D721Med (cell line): ENCODE results near the gene TSPO.
"Not testable (repeated sequence)": the region's sequence is repeated elsewhere in the genome, so short reads cannot be mapped to it uniquely, and the experiment has no call there.

ENCODE experiments used
- DNase-seq: peaks from one replicate; pipeline ENCODE4 v3.0.0; 2011; ENCODE audit warnings: low spot score; ENCODE audit not compliant: insufficient read length
- FAIRE-seq: peaks from 2 replicates; lab custom pipeline; 2011; peaks lifted over from hg19 to GRCh38; lab: Jason Lieb, UNC
- CTCF ChIP-seq: IDR thresholded peaks from 2 replicates; pipeline ENCODE4 v1.5.1; 2012; ENCODE audit warnings: mild to moderate bottlenecking, control low read depth; ENCODE audit not compliant: insufficient read depth; ENCODE audit errors: missing control alignments

Gene TSPO

GRCh38 chr22:43134553-43134952 is 16.8 kb upstream of the TSPO start:
- TF ChIP-seq CTCF = no peak
- FAIRE-seq (no peak), DNase-seq (no peak)

GRCh38 chr22:43135565-43135964 is 15.8 kb upstream of the TSPO start:
- no peak for FAIRE-seq
- no peak for TF ChIP-seq CTCF
- no peak for DNase-seq

GRCh38 chr22:43136255-43136654 is 15.1 kb upstream of the TSPO start:
- DNase-seq (peak; percentile 39), FAIRE-seq (no peak)
- TF ChIP-seq CTCF = peak; percentile 65

- FAIRE-seq (no peak), DNase-seq (no peak)
- no peak for TF ChIP-seq CTCF
These were observed 14.6 kb upstream of the TSPO start for GRCh38 chr22:43136801-43137200.

GRCh38 chr22:43142880-43143562 is 8.3 kb upstream of the TSPO start, which contains the start of gene MCAT:
Gene MCAT (minus strand): TSS chr22:43143398. CDS start chr22:43143348, 50 bp downstream.
- DNase-seq (peak; percentile 63), FAIRE-seq (no peak)
- TF ChIP-seq CTCF = no peak

GRCh38 chr22:43144949-43145348 is 6.4 kb upstream of the TSPO start:
- DNase-seq = no peak
- no peak for FAIRE-seq
- no peak for TF ChIP-seq CTCF

- not testable (repeated sequence) for FAIRE-seq, DNase-seq
These were observed 6.0 kb upstream of the TSPO start for GRCh38 chr22:43145371-43145770.

GRCh38 chr22:43146332-43146731 is 5.0 kb upstream of the TSPO start:
- not testable (repeated sequence) for FAIRE-seq, DNase-seq
